ENCODE measurements around the gene CDH23. TPM values are rescaled to one million over a fixed set of nuclear protein-coding genes. Genes with fewer than 3 reads are reported as not detected.
A peak's percentile ranks its signal among the peaks of the same experiment; 100 is the strongest.

Gene CDH23
- total RNA-seq, 1 donor from 2014 or later = not detected

- no peak for DNase-seq (ENCODE audit: low read depth in 2 of 2)
These were observed 183.7 kb downstream of the CDH23 start for GRCh38 chr10:71580415-71580814.

- no peak for DNase-seq (ENCODE audit: low read depth in 2 of 2)
These were observed 184.2 kb downstream of the CDH23 start for GRCh38 chr10:71580926-71581325.

- no peak for DNase-seq (ENCODE audit: low read depth in 2 of 2)
These were observed 184.7 kb downstream of the CDH23 start for GRCh38 chr10:71581376-71581775.

GRCh38 chr10:71582019-71582418 lies 185.3 kb downstream of the CDH23 start:
- DNase-seq (ENCODE audit: low read depth in 2 of 2) = peak; percentile 55 to 64

- DNase-seq (ENCODE audit: low read depth in 2 of 2) = no peak
These were observed 186.1 kb downstream of the CDH23 start for GRCh38 chr10:71582506-71583475.

GRCh38 chr10:71584461-71584860 lies 187.7 kb downstream of the CDH23 start:
- DNase-seq (ENCODE audit: low read depth in 2 of 2) = no peak

GRCh38 chr10:71584902-71585563 lies 188.3 kb downstream of the CDH23 start:
- peak in 1 of 2 donors; percentile 21 for DNase-seq (ENCODE audit: low read depth in 2 of 2)

GRCh38 chr10:71585564-71586290 lies 189.0 kb downstream of the CDH23 start:
- DNase-seq (ENCODE audit: low read depth in 2 of 2) = no peak

- DNase-seq (ENCODE audit: low read depth in 2 of 2) = no peak
These were observed 191.3 kb downstream of the CDH23 start for GRCh38 chr10:71587941-71588573.

GRCh38 chr10:71588685-71589084 lies 192.0 kb downstream of the CDH23 start:
- DNase-seq (ENCODE audit: low read depth in 2 of 2) = no peak

GRCh38 chr10:71589617-71590551 lies 193.2 kb downstream of the CDH23 start:
- DNase-seq (ENCODE audit: low read depth in 2 of 2) = no peak

GRCh38 chr10:71590781-71591350 lies 194.1 kb downstream of the CDH23 start:
- no peak for DNase-seq (ENCODE audit: low read depth in 2 of 2)

GRCh38 chr10:71594934-71595571 lies 198.3 kb downstream of the CDH23 start:
- no peak for DNase-seq (ENCODE audit: low read depth in 2 of 2)

GRCh38 chr10:71595649-71596048 lies 198.9 kb downstream of the CDH23 start:
- DNase-seq (ENCODE audit: low read depth in 2 of 2) = no peak

GRCh38 chr10:71596127-71596526 lies 199.4 kb downstream of the CDH23 start:
- DNase-seq (ENCODE audit: low read depth in 2 of 2) = no peak

GRCh38 chr10:71596759-71597158 lies 200.0 kb downstream of the CDH23 start:
- no peak for DNase-seq (ENCODE audit: low read depth in 2 of 2)

- DNase-seq (ENCODE audit: low read depth in 2 of 2) = no peak
These were observed 201.2 kb downstream of the CDH23 start for GRCh38 chr10:71597821-71598498.

GRCh38 chr10:71598621-71599055 lies 201.9 kb downstream of the CDH23 start:
- no peak for DNase-seq (ENCODE audit: low read depth in 2 of 2)

- DNase-seq (ENCODE audit: low read depth in 2 of 2) = no peak
These were observed 202.8 kb downstream of the CDH23 start for GRCh38 chr10:71599518-71599917.

All from lung microvascular endothelial cell (primary cell).